Pulmonary artery endothelial cell (primary cell): ENCODE results near the gene TMEM191B. TPM values are rescaled to one million over a fixed set of nuclear protein-coding genes. Genes with fewer than 3 reads are reported as not detected.
"Not testable (repeated sequence)": the region's sequence is repeated elsewhere in the genome, so short reads cannot be mapped to it uniquely, and the experiment has no call there.

Source experiments
- DNase-seq: peaks from one replicate; pipeline ENCODE4 v3.0.0-alpha.2; 2011; ENCODE audit warnings: low read depth, low spot score
- total RNA-seq: library from RNA; depleted of rRNA; stranded (reverse); fragments of >200 nt; gene quantifications from 2 replicates; pipeline ENCODE4 v1.2.3, GENCODE V29; 2014

Gene TMEM191B
- total RNA-seq, 1 donor from 2014 or later = 0.92 TPM

DNA sequence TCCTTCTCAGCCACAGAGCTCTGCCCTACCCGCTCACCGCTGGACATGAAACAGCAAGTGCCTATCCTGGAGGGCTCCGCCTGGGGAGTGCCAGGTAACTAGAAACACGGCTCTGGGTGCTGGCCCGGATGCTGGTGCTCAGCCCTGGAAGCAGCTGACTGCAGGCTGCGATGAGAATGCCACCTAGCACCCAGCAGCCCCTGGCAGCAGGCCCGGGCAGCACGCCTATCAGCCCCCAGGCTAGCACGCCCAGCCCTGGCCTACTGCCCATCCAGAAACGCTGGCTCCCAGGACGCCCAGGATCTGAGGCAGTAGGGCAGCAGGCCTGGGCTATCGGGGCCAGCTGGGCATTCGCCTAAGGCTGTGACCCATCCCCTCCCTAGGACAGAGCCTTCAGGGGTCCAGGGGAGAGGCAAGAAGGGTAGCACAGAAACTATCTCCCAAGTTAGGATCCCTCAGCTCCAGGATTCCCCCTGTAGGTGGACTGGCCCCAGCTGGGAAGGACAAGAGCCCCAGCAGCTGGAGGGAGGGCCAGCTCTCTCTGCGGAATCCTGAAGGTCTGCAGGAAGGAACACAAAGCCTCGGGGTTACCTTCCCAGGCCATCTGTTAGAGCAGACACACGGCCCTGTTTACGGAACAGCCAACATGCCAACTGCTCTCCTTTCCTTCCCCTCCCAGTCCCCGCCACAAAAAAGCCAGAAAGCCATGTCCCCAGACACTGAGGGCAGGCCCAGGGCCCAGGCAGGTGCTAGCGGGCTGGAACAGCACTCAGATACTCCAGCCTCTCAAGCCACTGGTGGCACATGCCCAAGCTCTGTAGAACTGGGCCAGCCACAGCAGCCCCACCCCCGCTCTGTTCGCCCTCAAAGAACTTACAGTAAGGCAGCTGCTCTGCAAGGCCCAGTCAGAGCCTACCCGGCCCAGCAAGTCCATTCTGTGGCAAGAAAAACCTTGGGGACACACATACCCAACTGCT is 27.0 kb downstream of the TMEM191B start:
- not testable (repeated sequence) for DNase-seq

DNA sequence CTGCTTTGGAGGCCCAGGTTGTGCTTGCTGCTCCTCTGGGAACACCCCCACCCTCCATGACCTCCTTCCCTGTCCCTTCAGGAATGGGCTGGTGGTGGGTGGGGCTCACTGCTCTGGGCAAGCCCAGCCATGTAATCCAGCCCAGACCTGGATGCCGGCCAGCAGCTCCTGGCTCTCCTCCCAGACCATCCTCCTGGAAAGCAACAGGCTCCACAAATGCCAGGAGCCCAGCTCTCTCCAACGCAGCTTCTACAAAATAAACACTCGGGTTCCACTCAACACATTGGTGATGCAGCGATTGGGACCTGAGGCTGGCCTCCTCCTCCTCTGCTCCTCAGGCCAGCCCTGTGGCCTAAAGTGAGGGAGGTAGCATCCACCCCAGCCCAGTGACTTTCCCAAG is 30.9 kb downstream of the TMEM191B start:
- DNase-seq = not testable (repeated sequence)

DNA sequence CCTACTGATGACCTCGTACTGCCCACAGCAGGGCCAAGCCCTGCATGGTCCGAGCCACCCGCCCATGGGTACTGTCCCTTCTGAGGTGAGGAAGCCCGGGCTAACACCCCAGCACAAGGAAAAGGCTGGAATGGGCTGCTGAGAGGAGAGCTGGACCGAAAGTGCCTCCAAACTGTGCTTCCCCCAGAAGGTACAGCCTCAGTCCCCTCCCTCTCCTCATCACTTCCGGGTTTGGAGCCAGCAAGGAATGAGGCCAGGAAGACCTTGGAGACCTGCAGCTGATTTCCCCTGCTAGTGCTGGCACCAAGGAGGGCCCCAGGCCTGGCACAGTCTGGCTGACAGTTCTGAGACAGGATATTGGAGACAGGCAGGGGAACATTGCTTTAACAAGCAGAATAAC is 31.3 kb downstream of the TMEM191B start:
- not testable (repeated sequence) for DNase-seq

DNA sequence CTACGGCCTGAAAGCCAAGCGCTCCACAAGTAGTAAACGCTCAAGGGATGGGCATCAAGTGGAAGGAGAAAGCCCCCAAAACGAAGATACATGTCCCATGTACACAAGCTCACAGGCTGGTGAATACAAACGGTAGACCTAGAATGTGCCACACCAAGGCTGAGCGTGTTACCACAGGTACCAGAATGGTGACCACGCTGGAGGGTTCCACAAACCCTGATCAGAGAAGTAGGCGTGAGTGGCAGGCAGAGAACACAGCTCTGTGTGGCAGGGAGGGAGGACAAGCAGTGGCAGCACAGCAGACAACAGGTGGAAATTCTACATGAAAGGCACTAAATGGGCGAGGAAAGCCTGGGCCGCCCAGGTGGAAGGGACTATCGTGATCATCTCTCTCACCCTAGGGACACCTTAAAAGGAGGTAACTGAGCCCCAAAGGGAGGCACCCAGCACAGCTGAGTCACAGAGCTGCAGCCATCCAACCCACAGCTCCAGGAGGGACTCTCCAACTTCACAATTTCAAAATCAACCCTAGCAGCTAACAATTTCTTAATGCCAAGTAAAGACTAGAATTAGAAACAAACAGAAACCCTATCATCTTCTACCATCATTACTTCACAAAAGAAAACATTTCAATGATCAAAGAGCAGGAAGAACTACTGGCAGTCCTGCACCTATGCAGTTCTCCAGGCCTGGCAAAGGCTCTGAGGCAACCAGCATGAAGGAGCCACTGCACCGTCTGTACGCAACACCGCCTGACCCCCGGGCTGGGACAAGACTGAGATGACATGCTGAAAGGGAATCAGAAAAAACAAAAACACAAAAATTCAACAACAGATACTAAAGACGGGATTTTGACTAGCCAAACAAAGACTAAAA is 32.7 kb downstream of the TMEM191B start:
- DNase-seq = not testable (repeated sequence)

DNA sequence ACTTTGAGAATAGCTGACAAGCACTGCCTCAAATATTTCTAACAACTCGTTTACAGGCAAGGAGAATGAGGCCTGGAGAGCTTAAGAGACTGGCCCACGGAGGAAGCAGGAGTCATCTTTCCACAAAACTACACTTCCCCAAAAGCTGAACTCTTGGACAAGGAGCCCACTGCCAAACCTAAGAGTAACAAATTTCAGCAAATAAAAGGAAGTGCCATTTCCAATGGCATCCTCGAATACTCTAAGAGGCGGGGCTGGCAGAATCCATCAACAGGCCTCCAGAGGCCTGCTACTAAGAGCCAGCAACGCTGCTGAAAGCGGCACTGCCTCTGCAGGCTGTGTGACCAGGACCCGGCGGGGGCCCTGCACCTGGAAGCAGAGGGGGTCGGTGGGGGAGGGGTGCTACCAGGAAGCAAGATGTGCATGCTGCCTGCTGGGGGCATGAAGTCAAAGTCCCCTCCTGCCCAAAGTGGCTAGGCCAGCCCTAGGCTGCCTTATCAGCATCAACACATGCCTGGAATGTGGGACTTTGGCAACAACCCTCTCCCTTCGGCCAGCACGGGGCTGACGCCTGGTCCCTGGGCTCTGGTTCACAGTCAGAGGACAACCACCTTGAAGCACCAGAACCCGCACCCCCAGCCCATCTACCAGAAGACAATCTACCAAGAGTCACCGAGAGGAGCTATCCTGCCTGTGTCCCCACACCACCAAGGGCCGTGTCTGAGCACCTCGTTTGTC is 43.1 kb downstream of the TMEM191B start:
- not testable (repeated sequence) for DNase-seq

DNA sequence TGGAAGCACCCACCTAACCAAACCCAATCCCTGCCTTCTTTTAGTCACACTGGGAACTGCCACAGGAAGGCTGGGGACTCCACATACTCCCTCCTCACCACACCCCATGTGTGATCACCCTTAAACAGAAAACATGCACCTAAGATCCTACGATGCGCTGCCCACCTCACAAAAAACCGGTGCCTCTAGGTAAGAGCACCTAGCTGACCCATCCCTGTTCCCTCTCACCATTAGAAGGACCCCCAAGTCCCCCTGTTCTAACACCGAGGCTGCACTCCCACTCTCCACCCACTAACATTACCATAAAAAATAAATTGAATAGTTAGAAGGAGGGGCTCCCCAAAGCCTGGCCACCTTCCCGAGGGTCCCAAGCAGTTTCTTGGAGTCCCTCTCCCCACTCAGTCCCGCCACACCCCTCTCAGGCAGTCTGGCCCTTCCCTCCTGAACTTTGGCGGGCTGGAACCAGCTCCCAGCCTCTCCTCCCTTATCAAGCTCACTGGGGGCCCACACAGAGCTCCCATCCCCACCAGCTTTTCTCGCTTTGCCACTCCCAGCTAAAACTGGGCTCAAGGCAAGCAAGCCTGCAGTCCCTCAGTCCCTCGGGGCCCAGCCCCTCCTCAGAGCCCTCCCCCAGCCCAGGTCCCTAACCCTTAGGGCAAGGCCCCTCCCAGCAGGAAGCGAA is 46.0 kb downstream of the TMEM191B start:
- not testable (repeated sequence) for DNase-seq

DNA sequence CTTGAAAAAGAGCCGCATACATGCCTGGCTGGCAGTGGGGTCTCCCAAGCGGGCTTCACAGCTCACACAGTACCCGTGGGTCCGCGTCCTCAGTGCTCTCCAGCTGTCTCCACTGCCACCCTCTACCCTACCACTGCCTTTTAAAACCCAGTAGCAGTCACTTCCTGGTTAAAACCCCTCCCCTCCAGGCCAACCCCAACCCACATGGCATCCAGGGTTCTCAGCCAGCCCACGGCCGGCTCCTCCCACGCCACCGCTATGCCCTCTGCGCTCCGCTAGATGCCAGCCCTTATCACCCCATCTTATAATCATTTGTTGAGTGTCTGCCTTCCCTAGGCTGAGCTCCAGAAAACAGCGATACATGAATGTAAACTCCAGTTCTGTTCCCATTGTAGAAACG is 47.0 kb downstream of the TMEM191B start:
- DNase-seq = not testable (repeated sequence)

DNA sequence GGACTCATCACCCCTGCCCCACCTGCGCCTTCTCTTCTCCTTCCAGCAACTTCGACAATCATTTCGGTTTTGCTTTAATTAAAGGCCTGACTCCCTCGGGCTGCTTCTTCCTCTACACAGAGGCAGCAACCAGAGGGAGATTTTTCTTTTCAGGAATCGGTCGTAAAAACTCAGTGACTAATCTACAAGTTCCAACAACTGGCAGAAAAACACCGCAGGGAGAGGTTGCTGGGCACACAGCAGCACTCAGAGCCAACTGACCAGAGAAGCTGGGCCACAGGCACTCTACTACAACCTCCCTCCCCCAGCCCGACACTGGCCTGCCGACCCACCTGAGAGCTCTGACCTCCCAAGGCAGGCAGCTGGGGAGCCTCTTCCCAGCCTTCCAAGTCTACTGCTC is 48.1 kb downstream of the TMEM191B start:
- not testable (repeated sequence) for DNase-seq

DNA sequence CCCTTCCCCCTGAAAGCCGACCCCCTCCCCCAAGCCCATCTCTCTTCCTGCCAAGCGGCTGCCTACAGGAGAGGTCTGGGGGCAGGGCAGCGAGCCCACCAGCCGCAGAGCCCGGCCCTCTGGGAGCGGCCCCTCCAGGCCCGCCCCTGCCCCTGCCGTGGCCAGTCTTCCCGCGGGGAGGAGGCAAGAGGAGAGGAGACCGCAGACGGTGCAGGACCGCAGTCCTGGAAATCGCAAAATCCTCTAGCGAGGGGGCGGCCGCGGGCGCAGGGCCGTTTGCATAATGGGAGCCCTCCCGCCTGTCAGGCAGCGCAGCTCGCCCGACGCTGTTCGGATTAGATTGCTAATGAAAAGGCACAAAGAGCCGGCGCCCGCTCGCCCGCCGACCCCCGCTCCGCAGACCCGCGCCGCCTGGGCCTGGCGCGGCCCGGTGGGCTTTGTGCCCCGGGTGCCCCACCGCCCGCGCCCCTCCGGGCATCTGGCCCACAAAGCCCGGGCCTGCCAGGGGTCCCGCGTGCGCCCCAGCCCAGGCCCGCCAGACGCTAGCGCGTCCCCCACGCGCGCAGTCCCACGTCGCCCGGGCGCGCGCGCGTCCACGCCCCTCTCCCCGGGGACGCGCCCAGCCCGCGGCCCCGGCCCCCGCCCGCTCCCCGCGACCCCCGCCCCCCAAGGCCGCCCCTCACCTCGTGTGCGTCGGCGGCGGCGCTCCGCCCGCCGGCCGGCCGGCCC is 49.7 kb downstream of the TMEM191B start:
- not testable (repeated sequence) for DNase-seq

DNA sequence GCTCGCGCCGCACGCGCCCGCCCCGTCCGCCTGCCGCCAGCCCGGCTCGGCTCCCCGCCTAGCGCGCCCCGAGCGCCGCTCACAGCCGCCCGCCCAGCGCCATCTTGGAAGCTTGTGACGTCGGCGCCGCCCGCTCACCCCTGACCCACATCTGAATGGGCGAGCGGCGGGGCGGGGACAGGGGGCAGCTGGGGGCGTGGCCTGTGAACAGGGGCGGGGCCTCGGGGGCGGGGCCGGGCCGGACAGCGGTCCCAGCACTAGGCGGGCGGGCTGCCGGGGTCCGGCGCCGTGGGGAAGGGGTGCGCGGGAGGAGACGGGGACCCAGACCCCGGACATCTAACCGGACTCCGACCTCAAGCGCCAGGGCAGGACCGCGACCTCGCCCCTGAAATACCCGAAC is 50.2 kb downstream of the TMEM191B start:
- not testable (repeated sequence) for DNase-seq

Other genes starting within 250 kb of the TMEM191B start
- gene GGTLC3, start 9.6 kb upstream of the TMEM191B start, total RNA-seq = not detected in 2 replicates
- 0.07 and 0.14 TPM in 2 replicates for gene RIMBP3, start 84.1 kb downstream of the TMEM191B start, total RNA-seq